Measurements from ENCODE around the gene PCSK7. TPM values are rescaled to one million over a fixed set of nuclear protein-coding genes. Genes with fewer than 3 reads are reported as not detected.

The PCSK7 gene
- total and polyA plus RNA-seq, 2 of the 4 experiments (the other 2 are of a cell fraction): 35.8 to 54.3 TPM

DNA sequence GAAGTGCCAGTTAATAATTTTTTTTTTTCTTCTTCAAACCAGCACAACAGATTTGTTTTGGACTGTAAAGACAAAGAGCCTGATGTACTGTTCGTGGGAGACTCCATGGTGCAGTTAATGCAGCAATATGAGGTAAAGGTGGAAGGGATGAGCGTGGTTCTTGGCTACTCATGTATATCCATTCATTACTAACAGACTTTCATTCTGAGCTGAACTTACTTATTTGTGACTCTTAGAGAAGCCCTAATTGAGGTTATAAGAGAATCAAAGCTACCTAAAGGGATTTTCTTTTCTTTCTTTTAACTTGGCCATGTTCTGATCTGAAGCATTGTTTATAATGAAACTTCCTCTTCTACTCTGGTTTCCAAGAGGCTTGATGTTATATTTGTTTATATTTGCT lies 72.0 kb downstream of the PCSK7 start:
- Histone ChIP-seq H2BK15ac (ENCODE audit: low read depth, low read length) (no peak overlapping the region), H3K4me3 (ENCODE audit: insufficient read depth, low read depth, low read length) (no peak overlapping the region), H2AFZ (replicated peaks; ENCODE audit: low read length, poor library complexity) (no peak overlapping the region), H3K9me1 (ENCODE audit: insufficient read depth, low read length) (peaks cover 10% of the 10 kb centered on the region; the same call in 1 of the 2 replicates), H3K14ac (replicated peaks; ENCODE audit: low read depth, low read length) (no peak overlapping the region), H2AK5ac (ENCODE audit: low read depth, low read length) (no peak overlapping the region), H3K79me1 (ENCODE audit: low read depth in 1 of 2, low read length in 2 of 2) (peaks cover 20 to 70% of the 10 kb centered on the region in 2 experiments), H3K9ac (ENCODE audit: low read depth, low read length) (no peak overlapping the region), H3K4ac (ENCODE audit: low read depth, low read length) (no peak overlapping the region), H2BK20ac (ENCODE audit: low read depth, low read length) (no peak overlapping the region), H3K9me3 (ENCODE audit: control insufficient read depth, insufficient read depth, low read length) (no peaks in the 10 kb centered on the region), H3K27ac (ENCODE audit: insufficient read depth, low read length) (no peak overlapping the region), H4K91ac (ENCODE audit: insufficient read depth, low read depth, low read length) (no peak overlapping the region), H2BK120ac (ENCODE audit: low read depth, low read length) (no peak overlapping the region), H3K36me3 (ENCODE audit: control insufficient read depth, insufficient read depth, low read length) (peaks cover 43% of the 10 kb centered on the region), H2BK5ac (ENCODE audit: low read depth, low read length, poor library complexity, severe bottlenecking) (no peak overlapping the region), H3K23ac (ENCODE audit: low read depth, low read length) (no peak overlapping the region), H2AK9ac (replicated peaks; ENCODE audit: low read depth, low read length, poor library complexity) (no peak overlapping the region), H4K5ac (ENCODE audit: low read depth, low read length) (no peak overlapping the region), H3K27me3 (ENCODE audit: control insufficient read depth, insufficient read depth, low read length) (no peaks in the 10 kb centered on the region), H3K4me2 (ENCODE audit: low read depth, low read length) (no peak overlapping the region), H3K18ac (ENCODE audit: low read depth, low read length) (no peak overlapping the region), H4K8ac (ENCODE audit: low read depth in 2 of 2, low read length in 2 of 2) (no peak overlapping the region), H3K4me1 (ENCODE audit: control insufficient read depth, insufficient read depth, low read length) (no peaks in the 10 kb centered on the region), H3K56ac (ENCODE audit: extremely low read depth, insufficient read depth, low read length) (no peak overlapping the region), H4K20me1 (ENCODE audit: insufficient read depth, low read length) (peaks cover 58% of the 10 kb centered on the region)
- dilution Hi-C loops (cut with HindIII; ENCODE audit: low sequenced_read_pairs, unreplicated experiment) (no loop called here), in situ Hi-C loops (cut with MboI; ENCODE audit: low sequenced_read_pairs) (no loop called here), intact Hi-C loops (cut with micrococcal nuclease) (no loop called here)
- no CpG with 5 or more reads among the region's 2 CpGs for WGBS, 2 experiments (ENCODE audit: extremely low coverage in 2 of 2, insufficient read length in 1 of 2)
- BruUV-seq (replicated peaks): no TSS peak
- POLR2A ChIA-PET (ENCODE audit: unreplicated experiment): no interaction called here
- DNase-seq (no peak), ATAC-seq (ENCODE audit: low read depth) (no peak)
- TF ChIP-seq, protein P1, sequence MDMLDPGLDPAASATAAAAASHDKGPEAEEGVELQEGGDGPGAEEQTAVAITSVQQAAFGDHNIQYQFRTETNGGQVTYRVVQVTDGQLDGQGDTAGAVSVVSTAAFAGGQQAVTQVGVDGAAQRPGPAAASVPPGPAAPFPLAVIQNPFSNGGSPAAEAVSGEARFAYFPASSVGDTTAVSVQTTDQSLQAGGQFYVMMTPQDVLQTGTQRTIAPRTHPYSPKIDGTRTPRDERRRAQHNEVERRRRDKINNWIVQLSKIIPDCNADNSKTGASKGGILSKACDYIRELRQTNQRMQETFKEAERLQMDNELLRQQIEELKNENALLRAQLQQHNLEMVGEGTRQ (IDR thresholded peaks at IDR 0.05; ENCODE audit: low read depth, low read length): no peak
- no peak for TF ChIP-seq RCOR1 (IDR thresholded peaks at IDR 0.05; ENCODE audit: insufficient replicate concordance, low read length)
- CTCF ChIA-PET: no interaction called here
